ENCODE measurements around the gene MAP6D1.

MAP6D1 gene

GRCh38 chr3:183825456-183826161 lies at the start of gene MAP6D1:
Gene MAP6D1, minus strand, starts transcription at chr3:183825577. Its CDS starts 30 bp downstream, at chr3:183825547.
- peak; percentile 83 for DNase-seq

DNA sequence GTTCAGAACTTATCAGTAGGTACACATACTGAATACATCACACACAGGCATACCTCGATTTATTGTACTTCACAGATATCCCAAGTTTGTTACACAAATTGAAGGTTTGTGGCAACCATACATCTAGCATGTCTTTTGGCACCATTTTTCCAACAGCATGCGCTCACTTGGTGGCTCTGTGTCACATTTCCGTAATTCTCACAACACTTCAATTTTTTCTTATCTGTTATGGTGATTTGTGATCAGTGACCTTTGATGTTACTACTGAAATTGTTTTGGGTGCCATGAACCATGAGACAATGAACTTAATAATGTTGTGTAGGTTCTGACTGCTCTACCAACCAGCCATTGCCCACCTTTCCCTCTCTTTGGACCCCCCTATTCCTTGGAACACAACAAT lies 48.5 kb upstream of the MAP6D1 start:
- DNase-seq, result no peak

DNA sequence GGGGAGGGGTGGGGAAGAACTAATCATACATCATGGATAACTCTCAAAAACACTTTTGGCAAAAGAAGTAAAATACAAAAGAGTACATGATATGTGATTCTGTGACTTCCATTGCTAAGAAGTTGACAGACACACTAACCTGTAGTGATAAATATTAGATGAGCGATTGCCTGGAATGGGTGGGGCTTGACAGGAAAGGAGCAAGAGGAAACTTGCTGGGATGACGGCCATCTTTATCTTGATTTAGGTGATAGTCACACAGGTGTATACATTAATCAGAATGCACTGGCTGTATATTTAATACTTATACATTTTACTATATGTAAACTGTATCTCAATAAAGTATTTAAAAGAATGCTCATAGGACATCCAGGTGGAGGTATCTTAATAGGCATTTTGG lies 46.2 kb upstream of the MAP6D1 start:
- DNase-seq, result no peak

- DNase-seq, result no peak
These were observed 45.2 kb upstream of the MAP6D1 start for GRCh38 chr3:183870563-183870962.

GRCh38 chr3:183868796-183869195 lies 43.4 kb upstream of the MAP6D1 start:
- no peak for DNase-seq

DNA sequence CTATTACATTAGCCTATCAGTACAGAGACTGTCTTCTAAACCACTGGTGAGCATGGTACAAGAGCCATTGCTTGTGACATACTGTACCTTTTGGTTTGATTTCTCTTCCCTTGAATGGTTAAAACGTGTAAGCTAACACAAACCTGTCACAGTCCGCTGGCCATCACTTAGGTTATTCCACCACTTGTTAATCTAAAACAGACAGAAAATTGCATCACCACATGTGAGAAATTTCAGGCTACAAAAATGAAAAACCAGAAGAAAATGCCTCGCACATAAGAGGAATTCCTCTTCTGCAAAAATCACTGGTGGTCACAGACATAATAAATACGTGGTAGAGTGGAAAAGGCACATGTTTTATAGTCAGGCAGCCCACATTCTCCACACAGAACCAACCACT lies 37.2 kb upstream of the MAP6D1 start:
- no peak for DNase-seq

DNA sequence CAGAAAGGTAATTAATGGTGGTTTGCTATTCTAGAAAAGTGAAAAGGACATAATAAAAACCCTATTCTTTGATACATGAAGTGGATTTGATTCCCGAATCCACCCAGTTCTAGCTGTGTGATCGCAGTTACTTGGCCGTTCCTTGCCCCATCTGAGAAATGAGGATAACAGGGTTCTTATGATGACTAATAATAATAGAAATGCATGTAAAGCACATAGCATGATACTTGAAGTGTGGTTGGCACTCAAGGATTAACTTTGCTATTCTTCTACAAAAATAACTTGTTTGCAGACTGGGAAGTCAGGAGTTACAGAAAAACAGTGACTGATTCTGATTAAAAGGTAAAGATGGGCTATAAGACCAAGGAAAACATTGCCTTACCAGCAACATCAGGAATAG lies 32.5 kb upstream of the MAP6D1 start:
- no peak for DNase-seq

- no peak for DNase-seq
These were observed 29.1 kb upstream of the MAP6D1 start for GRCh38 chr3:183854318-183855035.

GRCh38 chr3:183845608-183846288 lies 20.4 kb upstream of the MAP6D1 start:
- no peak for DNase-seq

DNA sequence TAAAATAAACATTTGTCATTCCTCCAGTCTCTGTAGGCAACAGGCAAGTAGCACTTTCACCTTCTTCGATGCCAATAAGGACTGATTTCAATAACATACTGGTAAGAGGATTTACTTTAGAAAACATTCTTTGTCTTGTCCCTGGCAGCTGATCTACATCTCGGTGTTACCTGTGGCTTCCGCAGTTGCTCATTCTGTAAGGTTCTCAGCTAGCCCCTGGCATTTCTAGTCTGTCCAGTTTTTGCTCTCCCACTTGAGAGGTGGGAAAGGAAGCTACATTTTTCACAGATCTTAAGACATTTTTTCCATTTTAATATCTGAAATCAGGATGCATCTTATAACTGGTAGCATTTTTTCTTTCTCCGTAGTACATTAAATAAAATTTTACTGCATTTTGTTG lies 19.7 kb upstream of the MAP6D1 start:
- no peak for DNase-seq

DNA sequence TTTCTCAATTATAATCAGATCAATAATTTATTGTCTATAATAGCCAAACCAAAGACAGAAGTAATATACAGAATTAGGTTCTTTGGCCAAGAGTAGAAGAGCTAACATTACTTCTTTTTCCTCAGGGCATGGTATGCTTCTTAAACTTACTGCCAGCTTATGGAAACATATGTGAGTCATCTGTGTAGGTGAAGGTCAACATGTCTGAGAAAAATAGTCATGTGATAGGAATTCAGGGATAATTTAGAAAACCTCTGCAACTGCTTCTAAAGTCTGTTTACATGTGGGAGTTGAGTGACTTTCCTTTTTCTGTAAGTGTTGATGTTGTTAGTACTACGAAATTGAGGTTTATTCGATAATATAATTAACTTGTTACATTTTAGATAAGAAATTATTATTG lies 19.2 kb upstream of the MAP6D1 start:
- DNase-seq, result no peak

DNA sequence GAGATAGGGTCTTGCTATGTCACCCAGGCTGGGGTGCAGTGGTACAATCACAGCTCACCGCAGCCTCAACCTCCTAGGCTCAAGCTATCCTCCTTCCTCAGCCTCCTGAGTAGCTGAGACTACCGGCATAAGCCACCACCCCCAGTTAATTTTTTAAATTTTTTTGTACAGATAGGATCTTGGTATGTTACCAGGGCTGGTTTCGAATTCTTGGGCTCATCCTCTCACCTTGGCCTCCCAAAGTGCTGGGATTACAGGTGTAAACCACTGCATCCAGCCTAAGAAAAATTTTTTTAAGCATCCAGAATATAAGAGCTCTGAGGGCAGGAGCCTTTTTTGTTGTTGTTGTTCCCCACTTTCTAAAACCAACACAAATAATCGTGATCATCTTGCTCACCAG lies 14.4 kb upstream of the MAP6D1 start:
- no peak for DNase-seq

DNA sequence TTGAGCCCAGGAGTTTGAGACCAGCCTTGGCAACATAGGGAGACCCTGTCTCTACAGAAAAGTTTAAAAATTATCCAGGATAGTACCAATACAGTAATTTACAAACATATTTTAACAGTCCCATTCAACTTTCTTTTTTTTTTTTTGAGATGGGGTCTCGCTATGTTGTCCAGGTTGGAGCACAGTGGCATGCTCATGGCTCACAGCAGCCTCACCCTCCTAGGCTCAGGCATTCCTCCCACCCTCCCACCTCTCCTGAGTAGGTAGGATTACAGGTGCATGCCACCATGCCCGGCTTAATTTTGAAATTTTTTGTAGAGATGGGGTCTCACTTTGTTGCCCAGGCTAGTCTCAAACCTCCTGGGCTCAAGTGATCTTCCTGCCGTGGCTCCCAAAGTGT lies 12.5 kb upstream of the MAP6D1 start:
- peak; percentile 17 for DNase-seq

DNA sequence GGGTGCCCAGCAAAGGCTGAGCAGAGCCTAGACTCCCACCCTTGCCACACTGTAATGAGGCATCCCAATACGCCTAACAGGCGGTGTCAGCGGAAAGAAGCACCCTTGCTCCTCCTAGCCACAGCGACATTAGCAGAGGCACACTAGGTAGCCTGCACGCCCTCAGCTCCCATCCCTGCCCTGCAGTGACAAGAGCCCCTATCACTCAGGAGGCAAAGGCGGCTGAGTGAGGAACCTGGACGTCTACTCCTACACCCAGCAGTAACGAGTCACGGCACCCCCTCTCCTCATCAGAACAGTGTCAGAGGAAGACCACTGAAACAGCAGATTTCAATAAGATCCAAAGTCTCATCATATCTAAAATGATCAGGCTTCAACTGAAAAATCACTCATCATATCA lies 12.0 kb upstream of the MAP6D1 start:
- DNase-seq, result peak; percentile 42

DNA sequence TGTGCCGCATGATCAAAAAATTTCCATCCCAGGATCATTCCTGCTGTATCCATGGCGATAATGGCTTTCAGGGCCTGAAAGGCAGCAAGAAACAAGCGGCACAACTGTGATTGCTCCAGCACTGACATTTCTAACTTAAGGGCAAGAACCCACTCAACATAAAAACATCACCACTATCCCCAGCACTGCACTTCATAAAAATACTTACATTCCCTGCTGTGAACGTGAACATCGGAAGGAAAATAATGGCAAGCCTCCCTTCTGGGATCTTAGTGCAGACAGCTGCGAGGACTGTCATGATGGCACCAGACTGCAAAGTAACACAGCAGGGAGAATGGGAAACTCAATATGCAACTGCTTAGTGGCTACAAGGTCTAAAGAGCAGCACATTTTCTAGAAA lies 8.1 kb upstream of the MAP6D1 start:
- DNase-seq, result peak; percentile 17

DNA sequence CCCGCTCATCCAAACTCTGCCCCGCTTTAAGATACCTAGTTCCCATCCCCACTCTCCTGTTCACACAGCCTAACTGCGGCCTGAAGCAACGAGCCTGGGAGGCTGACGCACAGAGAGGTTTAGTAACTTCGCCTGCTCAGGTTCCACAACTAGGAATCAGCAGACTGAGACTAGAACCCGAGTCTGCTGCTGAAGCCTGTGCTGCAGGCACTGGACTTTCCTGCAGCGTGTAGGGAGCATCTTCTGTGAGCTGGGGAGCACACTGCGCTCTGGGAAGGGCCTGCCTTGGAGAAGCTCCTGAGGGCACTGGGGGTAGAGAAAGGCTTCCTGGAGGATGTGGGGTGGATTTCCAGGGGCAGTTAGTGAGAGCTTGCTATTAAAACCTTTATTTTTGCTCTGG lies 4.8 kb upstream of the MAP6D1 start:
- peak; percentile 46 for DNase-seq

DNA sequence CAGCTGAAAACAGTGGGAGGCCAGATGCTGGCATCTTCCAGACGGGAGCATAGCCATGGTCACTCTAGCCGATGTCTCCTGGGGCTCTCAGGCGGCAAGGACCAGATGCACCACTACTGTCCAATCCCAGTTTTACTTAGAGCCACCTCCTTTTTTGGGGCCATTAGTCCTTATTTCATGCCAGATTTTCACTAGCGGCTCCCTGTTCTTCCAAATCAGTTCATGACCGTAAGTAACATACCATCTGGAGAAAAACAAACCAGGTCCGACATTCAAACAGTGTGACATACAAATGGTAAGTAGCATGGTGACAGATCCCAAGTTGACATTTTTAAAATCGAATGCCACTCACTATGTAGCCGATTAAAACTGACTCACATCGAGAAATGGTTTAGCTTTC lies 4.1 kb upstream of the MAP6D1 start:
- DNase-seq, result no peak

- peak; percentile 26 for DNase-seq
These were observed 3.1 kb upstream of the MAP6D1 start for GRCh38 chr3:183828538-183828870.

DNA sequence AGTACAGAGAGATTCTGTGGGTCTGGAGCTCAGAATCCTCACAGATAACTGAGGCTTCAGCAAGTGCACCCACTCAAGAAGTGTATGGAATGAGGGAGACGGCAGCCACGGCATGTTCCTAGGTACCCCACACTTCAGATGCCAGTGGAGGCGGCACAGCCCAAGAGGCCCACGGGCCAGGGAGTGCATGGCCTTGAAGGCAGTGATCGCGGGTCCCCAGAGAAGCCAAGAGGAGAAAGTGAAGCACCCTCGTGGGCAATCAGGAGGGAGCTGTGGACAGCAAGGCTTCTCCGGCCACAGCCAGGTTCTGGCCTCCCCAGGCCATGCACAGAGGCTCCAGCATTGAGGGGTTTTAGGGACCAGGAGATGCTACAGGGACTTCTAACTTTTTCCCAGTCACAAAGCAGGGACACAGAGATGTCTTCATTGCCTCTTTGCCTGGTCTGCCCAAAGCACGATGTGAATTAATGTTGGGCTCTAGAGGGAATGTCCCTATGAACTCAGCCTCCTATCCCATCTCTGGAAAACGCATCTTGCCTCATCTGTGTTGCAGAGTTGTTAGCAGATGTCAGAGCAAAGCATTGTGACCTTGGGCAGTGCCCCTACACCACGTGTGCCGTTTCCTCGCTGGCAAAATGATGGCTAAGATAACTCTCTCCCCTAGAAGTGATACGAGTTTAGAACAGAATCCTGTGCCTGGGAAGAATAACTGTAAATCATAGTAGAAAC lies 2.6 kb upstream of the MAP6D1 start:
- peak; percentile 53 for DNase-seq

DNA sequence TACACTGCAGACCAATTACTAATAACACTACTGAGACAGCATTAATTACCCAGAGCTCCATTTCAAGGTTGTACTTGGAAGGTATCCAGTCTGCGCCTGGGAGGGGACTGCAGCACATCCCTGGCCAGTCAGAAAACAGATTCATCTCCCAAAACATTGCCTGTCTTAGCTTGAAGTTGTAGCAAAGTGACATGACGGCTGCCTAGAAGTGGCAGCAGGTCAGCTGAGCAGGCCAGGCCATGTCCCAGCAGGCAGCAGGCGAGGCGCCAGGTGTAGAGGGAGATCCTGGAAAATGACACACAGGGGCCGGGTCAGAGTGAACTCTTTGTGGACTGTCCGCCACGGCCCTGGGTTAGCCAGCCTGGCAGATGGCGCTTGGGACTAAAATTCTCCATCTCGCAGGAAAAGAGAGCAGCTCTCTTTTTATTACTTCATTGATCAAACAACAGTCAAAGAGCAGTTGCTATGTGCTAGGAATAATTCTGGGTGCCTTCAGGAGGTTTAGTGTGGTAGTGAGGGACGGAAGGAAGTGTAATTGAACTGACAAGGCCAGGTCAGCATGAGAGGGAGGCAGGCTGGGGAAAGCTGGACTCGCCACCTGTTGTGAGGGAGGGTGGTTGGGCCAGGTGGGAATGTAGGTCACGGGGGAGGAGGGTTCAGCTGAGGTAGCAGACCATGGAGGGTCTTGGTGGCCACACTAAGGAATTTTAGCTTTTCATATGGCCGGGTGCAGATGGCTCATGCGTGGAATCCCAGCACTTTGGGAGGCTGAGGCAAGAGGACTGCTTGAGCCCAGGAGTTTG lies 1.3 kb upstream of the MAP6D1 start:
- DNase-seq, result peak; percentile 50

DNA sequence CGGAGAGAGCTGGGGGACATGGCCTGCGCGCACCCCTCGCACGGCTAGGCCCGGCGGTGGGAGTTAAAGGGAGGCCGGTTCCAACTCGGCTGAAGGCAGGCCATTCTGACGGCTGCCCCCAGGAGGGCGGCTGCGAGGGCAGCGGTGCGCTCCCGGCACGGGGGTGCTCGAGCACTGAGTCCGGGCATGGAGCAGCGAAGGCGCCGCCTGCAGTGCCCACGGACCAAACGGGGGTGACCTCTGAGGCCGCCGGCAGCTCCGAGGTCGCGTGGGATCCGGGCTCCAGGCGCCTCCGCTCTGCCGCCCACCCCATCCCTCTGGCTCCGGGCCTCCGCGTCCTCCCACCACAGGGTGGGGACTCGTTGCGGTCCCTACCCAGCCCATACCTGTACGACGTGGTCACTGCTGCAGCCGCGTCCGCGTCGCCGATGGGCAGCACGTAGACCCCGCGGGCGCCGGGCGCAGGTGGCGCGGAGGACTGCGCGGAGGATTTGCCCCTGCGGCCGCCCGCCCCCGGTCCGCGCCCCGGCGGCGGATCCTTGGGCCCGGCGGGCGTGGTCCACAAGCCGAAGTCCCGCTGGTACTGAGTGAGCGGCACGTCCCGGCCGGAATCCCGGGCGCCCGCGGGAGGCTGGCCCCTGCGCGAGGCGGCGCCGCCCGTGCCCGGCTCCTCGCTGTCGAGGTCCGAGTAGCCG lies 469 bp downstream of the MAP6D1 start:
- DNase-seq, result peak; percentile 74

- DNase-seq, result peak; percentile 37
These were observed 1.4 kb downstream of the MAP6D1 start for GRCh38 chr3:183823963-183824362.
